HTERT RPE-1 (cell line): ENCODE results near the gene IFIT5.
"Not testable (repeated sequence)": the region's sequence is repeated elsewhere in the genome, so short reads cannot be mapped to it uniquely, and the experiment has no call there.

Source experiments
- in situ Hi-C: fragments of 300-500 bp; cut with MboI; formaldehyde crosslinking; loops from 4 replicates; pipeline ENCODE4 v1.14.3; 2020; ENCODE audit warnings: low sequenced_read_pairs

Gene IFIT5

GRCh38 chr10:89414146-89414878, at the start of gene IFIT5:
Gene IFIT5 (plus strand): TSS chr10:89414568. CDS start chr10:89414799, 231 bp downstream.
- in situ Hi-C loops: no loop called here

- in situ Hi-C loops: no loop called here
Measured at GRCh38 chr10:89367529-89367928, 46.8 kb upstream of the IFIT5 start.

GRCh38 chr10:89368129-89368528, 46.2 kb upstream of the IFIT5 start:
- in situ Hi-C loops: no loop called here

GRCh38 chr10:89369156-89370105, 44.9 kb upstream of the IFIT5 start:
- in situ Hi-C loops: no loop called here

- in situ Hi-C loops: no loop called here
Measured at GRCh38 chr10:89371079-89371478, 43.3 kb upstream of the IFIT5 start.

- in situ Hi-C loops: no loop called here
Measured at GRCh38 chr10:89371987-89372386, 42.4 kb upstream of the IFIT5 start.

- in situ Hi-C loops: no loop called here
Measured at GRCh38 chr10:89373916-89374711, 40.3 kb upstream of the IFIT5 start.

GRCh38 chr10:89374713-89375141, 39.6 kb upstream of the IFIT5 start:
- in situ Hi-C loops: no loop called here

GRCh38 chr10:89377705-89378637, 36.4 kb upstream of the IFIT5 start, which contains the start of gene IFIT1B:
Gene IFIT1B (plus strand): TSS chr10:89378056. CDS start chr10:89378136, 80 bp downstream.
- in situ Hi-C loops: no loop called here

GRCh38 chr10:89379103-89379502, 35.3 kb upstream of the IFIT5 start:
- in situ Hi-C loops: no loop called here

- in situ Hi-C loops: no loop called here
Measured at GRCh38 chr10:89382757-89383156, 31.6 kb upstream of the IFIT5 start.

- in situ Hi-C loops: no loop called here
Measured at GRCh38 chr10:89384474-89385340, 29.7 kb upstream of the IFIT5 start.

GRCh38 chr10:89388806-89389205, 25.6 kb upstream of the IFIT5 start:
- in situ Hi-C loops: no loop called here

GRCh38 chr10:89389254-89389653, 25.1 kb upstream of the IFIT5 start:
- in situ Hi-C loops: no loop called here

GRCh38 chr10:89390476-89391225, 23.7 kb upstream of the IFIT5 start:
- in situ Hi-C loops: no loop called here

- in situ Hi-C loops: not testable (repeated sequence)
Measured at GRCh38 chr10:89391226-89391576, 23.2 kb upstream of the IFIT5 start.

- in situ Hi-C loops: no loop called here
Measured at GRCh38 chr10:89391907-89392756, 22.2 kb upstream of the IFIT5 start, which contains the start of gene IFIT1. Gene IFIT1 (plus strand): TSS chr10:89392623. CDS start chr10:89392713, 90 bp downstream.
